NCI-H1048 (cell line): ENCODE measurements around the gene CCDC85A.
A peak's percentile ranks its signal among the peaks of the same experiment; 100 is the strongest.
"Not testable (repeated sequence)": the region's sequence is repeated elsewhere in the genome, so short reads cannot be mapped to it uniquely, and the experiment has no call there.

Experiments used
- DNase-seq: peaks from one replicate; lab custom pipeline; 2025; lab: John Stamatoyannopoulos, UW

CCDC85A gene

GRCh38 chr2:56183643-56184499, at the start of gene CCDC85A:
Gene CCDC85A, plus strand, starts transcription at chr2:56183990. Its CDS starts 635 bp downstream, at chr2:56184625.
- peak; percentile 67 for DNase-seq

- no peak for DNase-seq
These were observed 48.9 kb upstream of the CCDC85A start for GRCh38 chr2:56134861-56135260.

- DNase-seq = not testable (repeated sequence)
These were observed 41.2 kb upstream of the CCDC85A start for GRCh38 chr2:56142497-56143061.

- DNase-seq = no peak
These were observed 35.9 kb upstream of the CCDC85A start for GRCh38 chr2:56147907-56148306.

GRCh38 chr2:56148825-56149224, 35.0 kb upstream of the CCDC85A start:
- no peak for DNase-seq

GRCh38 chr2:56151841-56152240, 31.9 kb upstream of the CCDC85A start:
- DNase-seq = no peak

GRCh38 chr2:56155188-56155587, 28.6 kb upstream of the CCDC85A start:
- DNase-seq = no peak

- not testable (repeated sequence) for DNase-seq
These were observed 23.9 kb upstream of the CCDC85A start for GRCh38 chr2:56159875-56160274.

GRCh38 chr2:56167616-56168562, 15.9 kb upstream of the CCDC85A start:
- no peak for DNase-seq

GRCh38 chr2:56169521-56169920, 14.3 kb upstream of the CCDC85A start:
- no peak for DNase-seq

GRCh38 chr2:56170504-56170903, 13.3 kb upstream of the CCDC85A start:
- DNase-seq = no peak

GRCh38 chr2:56170988-56171387, 12.8 kb upstream of the CCDC85A start:
- DNase-seq = no peak

GRCh38 chr2:56175779-56176178, 8.0 kb upstream of the CCDC85A start:
- DNase-seq = no peak

- DNase-seq = no peak
These were observed 6.2 kb upstream of the CCDC85A start for GRCh38 chr2:56177420-56178220.

GRCh38 chr2:56179931-56180330, 3.9 kb upstream of the CCDC85A start:
- no peak for DNase-seq

GRCh38 chr2:56182420-56182819, 1.4 kb upstream of the CCDC85A start:
- DNase-seq = no peak

GRCh38 chr2:56184500-56185011, 766 bp downstream of the CCDC85A start:
- DNase-seq = no peak

GRCh38 chr2:56185101-56185581, 1.4 kb downstream of the CCDC85A start:
- DNase-seq = no peak

- no peak for DNase-seq
These were observed 1.8 kb downstream of the CCDC85A start for GRCh38 chr2:56185582-56186046.

- DNase-seq = no peak
These were observed 7.8 kb downstream of the CCDC85A start for GRCh38 chr2:56191617-56192016.
